COLO668 (cell line): Measurements from ENCODE around the gene NEK1.

ENCODE experiments used
- DNase-seq: peaks from one replicate; lab custom pipeline; 2025; ENCODE audit not compliant: unreplicated experiment; lab: John Stamatoyannopoulos, UW

Gene NEK1

GRCh38 chr4:169376421-169376820, 236.0 kb downstream of the NEK1 start:
- DNase-seq = no peak

- DNase-seq = no peak
Measured at GRCh38 chr4:169372791-169373190, 239.6 kb downstream of the NEK1 start.

- DNase-seq = no peak
Measured at GRCh38 chr4:169369634-169370033, 242.7 kb downstream of the NEK1 start.

GRCh38 chr4:169367826-169368225, 244.6 kb downstream of the NEK1 start:
- no peak for DNase-seq

- DNase-seq = no peak
Measured at GRCh38 chr4:169366821-169367220, 245.6 kb downstream of the NEK1 start.

GRCh38 chr4:169362607-169363006, 249.8 kb downstream of the NEK1 start:
- DNase-seq = no peak

GRCh38 chr4:169361756-169362155, 250.6 kb downstream of the NEK1 start:
- no peak for DNase-seq

- no peak for DNase-seq
Measured at GRCh38 chr4:169359961-169360360, 252.4 kb downstream of the NEK1 start.

GRCh38 chr4:169352360-169352759, 260.0 kb downstream of the NEK1 start:
- no peak for DNase-seq

- no peak for DNase-seq
Measured at GRCh38 chr4:169351872-169352271, 260.5 kb downstream of the NEK1 start.

- DNase-seq = no peak
Measured at GRCh38 chr4:169348541-169348940, 263.8 kb downstream of the NEK1 start.

GRCh38 chr4:169346840-169347239, 265.5 kb downstream of the NEK1 start:
- no peak for DNase-seq

- no peak for DNase-seq
Measured at GRCh38 chr4:169345316-169345721, 267.1 kb downstream of the NEK1 start.
